Left lung (tissue), 10 donors: ENCODE data around the gene MALSU1. TPM values are rescaled to one million over a fixed set of nuclear protein-coding genes. Genes with fewer than 3 reads are reported as not detected.

Experiments
- ATAC-seq: fragments of 200-7000 bp; cut with Tn5 transposase; one replicate; pipeline ENCODE4 v1.9.1; 2020; ENCODE audit warnings: moderate library complexity
- DNase-seq, 4 donors: peaks; one replicate each; pipeline ENCODE4 v3.0.0-alpha.2; 2013 to 2020
- H3K27ac ChIP-seq, 2 donors: fragments of 200-600 bp; sonication (generic) in 1 of 2; one replicate each; pipeline versions ENCODE4 v1.5.0 to v1.8.0; 2020 to 2021
- H3K27me3 ChIP-seq, 2 donors: fragments of 200-600 bp; sonication (generic) in 1 of 2; one replicate each; pipeline versions ENCODE4 v1.5.0 to v1.8.0; 2020 to 2021
- H3K36me3 ChIP-seq, 2 donors: fragments of 200-600 bp; sonication (generic) in 1 of 2; one replicate each; pipeline versions ENCODE4 v1.5.0 to v1.8.0; 2020 to 2021
- H3K4me1 ChIP-seq, 2 donors: fragments of 200-600 bp; one replicate each; pipeline ENCODE4 v1.8.0; 2021
- H3K4me3 ChIP-seq, 2 donors: fragments of 200-600 bp; sonication (generic) in 1 of 2; one replicate each; pipeline versions ENCODE4 v1.5.0 to v1.8.0; 2020 to 2021; ENCODE audit warnings: mild to moderate bottlenecking in 1 of 2
- H3K9me3 ChIP-seq, 2 donors: fragments of 200-600 bp; sonication (generic) in 1 of 2; one replicate each; pipeline versions ENCODE4 v1.5.0 to v1.8.0; 2020 to 2021
- CTCF ChIP-seq, 2 donors: fragments of 200-600 bp; sonication (generic) in 1 of 2; IDR thresholded peaks; one replicate each; pipeline versions ENCODE4 v1.5.0 to v1.8.0; 2021; ENCODE audit warnings: antibody characterized with exemption in 2 of 2
- intact Hi-C, 2 donors: fragments of 100-400 bp; cut with DNase I; formaldehyde crosslinking; loops; one replicate each; pipeline versions ENCODE4 v1.11.2 to v1.14.2; 2022
- polyA plus RNA-seq, 6 donors: library from polyadenylated mRNA; unstranded; fragments of 120-200 nt; gene quantifications; one replicate each; pipeline ENCODE4 v1.2.1, GENCODE V29; 2013; ENCODE audit not compliant: insufficient read length in 6 of 6
- total RNA-seq, 2 donors: library from RNA; stranded (reverse); fragmentation: NEBNext Ultra II Directional; extraction: Animal tissue kit (Norgen Biotek cat#: 25700); gene quantifications; one replicate each; pipeline ENCODE4 v1.2.1, GENCODE V29; 2021
- donor health status: DM: no; HTN: yes; CAD: no.
- donor health status: DM: no; HTN: no; CAD: no.

MALSU1 gene
- total and polyA plus RNA-seq, 8 donors = 46.3 to 55.1 (median 48.3) TPM

GRCh38 chr7:23291957-23292560, 7.1 kb upstream of the MALSU1 start:
- no peak for DNase-seq
- H3K27me3 ChIP-seq = no peaks in the 10 kb centered on the region
- ATAC-seq = peak; percentile 77
- TF ChIP-seq CTCF (IDR thresholded peaks at IDR 0.05) = no peak
- no peaks in the 10 kb centered on the region for H3K9me3 ChIP-seq
- no peak overlapping the region for H3K4me3 ChIP-seq
- intact Hi-C loops = no loop called here
- no peak overlapping the region for H3K27ac ChIP-seq
- H3K4me1 ChIP-seq = no peaks in the 10 kb centered on the region
- no peaks in the 10 kb centered on the region for H3K36me3 ChIP-seq

- DNase-seq = no peak
Measured at GRCh38 chr7:23292623-23293022, 6.5 kb upstream of the MALSU1 start.

GRCh38 chr7:23293500-23294073, 5.6 kb upstream of the MALSU1 start:
- no peak for ATAC-seq
- no peak for DNase-seq
- intact Hi-C loops = no loop called here
- Histone ChIP-seq H3K4me3 (no peak overlapping the region), H3K9me3 (no peaks in the 10 kb centered on the region), H3K27ac (no peak overlapping the region), H3K27me3 (no peaks in the 10 kb centered on the region), H3K36me3 (no peaks in the 10 kb centered on the region), H3K4me1 (peaks cover 0 to 1% of the 10 kb centered on the region in 2 donors)
- no peak for TF ChIP-seq CTCF (IDR thresholded peaks at IDR 0.05)

More at GRCh38 chr7:23292623-23293022, 6.5 kb upstream of the MALSU1 start:
- H3K4me1 ChIP-seq = no peaks in the 10 kb centered on the region
- H3K36me3 ChIP-seq = no peaks in the 10 kb centered on the region
- intact Hi-C loops = no loop called here
- no peaks in the 10 kb centered on the region for H3K9me3 ChIP-seq
- H3K27ac ChIP-seq = no peak overlapping the region
- ATAC-seq = no peak
- H3K4me3 ChIP-seq = no peak overlapping the region
- no peaks in the 10 kb centered on the region for H3K27me3 ChIP-seq
- TF ChIP-seq CTCF (IDR thresholded peaks at IDR 0.05) = no peak

- H3K4me3 ChIP-seq = no peak overlapping the region
- no peak overlapping the region for H3K27ac ChIP-seq
- DNase-seq = no peak
- H3K9me3 ChIP-seq = no peaks in the 10 kb centered on the region
- no peak for TF ChIP-seq CTCF (IDR thresholded peaks at IDR 0.05)
- no peaks in the 10 kb centered on the region for H3K36me3 ChIP-seq
- H3K27me3 ChIP-seq = no peaks in the 10 kb centered on the region
- no peak for ATAC-seq
- intact Hi-C loops = no loop called here
- peaks cover 0 to 5% of the 10 kb centered on the region in 2 donors for H3K4me1 ChIP-seq
Measured at GRCh38 chr7:23294549-23295400, 4.4 kb upstream of the MALSU1 start.

GRCh38 chr7:23295401-23295697, 3.8 kb upstream of the MALSU1 start:
- no peaks in the 10 kb centered on the region for H3K9me3 ChIP-seq
- no peaks in the 10 kb centered on the region for H3K27me3 ChIP-seq
- intact Hi-C loops = no loop called here
- no peak for TF ChIP-seq CTCF (IDR thresholded peaks at IDR 0.05)
- no peak for ATAC-seq
- no peaks in the 10 kb centered on the region for H3K36me3 ChIP-seq
- no peak for DNase-seq
- H3K4me3 ChIP-seq = no peak overlapping the region
- no peak overlapping the region for H3K27ac ChIP-seq
- H3K4me1 ChIP-seq = peaks cover 2 to 11% of the 10 kb centered on the region in 2 donors
